ENCODE results near the gene RAB43. TPM values are rescaled to one million over a fixed set of nuclear protein-coding genes. Genes with fewer than 3 reads are reported as not detected.

Gene RAB43
- total RNA-seq, 1 experiment from 2014 or later = 22.4 TPM

DNA sequence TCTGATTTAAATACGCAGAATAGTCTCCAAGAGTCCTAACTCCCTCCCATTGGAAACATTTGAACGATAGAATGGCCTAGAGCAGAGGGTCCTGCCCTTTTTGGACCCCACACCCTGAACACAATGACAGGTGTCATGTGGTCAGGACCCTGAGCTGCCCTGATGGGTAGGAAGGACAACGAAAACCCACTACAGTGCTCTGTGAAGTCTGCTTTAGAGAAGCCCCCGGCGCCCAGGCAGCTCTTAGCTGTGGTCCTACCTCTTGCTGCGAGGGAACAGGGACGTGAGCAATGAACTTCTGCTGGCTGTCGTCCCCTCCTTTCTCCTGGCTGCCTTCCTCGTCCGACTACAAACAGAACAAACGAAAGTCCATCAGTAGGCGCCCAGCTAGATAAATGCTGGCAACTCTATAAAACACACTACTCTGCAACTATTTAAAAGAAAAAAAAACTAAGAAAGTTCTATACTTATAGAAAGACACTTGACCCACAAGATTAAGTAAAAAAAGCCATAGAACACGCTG lies 8.7 kb upstream of the RAB43 start:
- no TSS peak for BruUV-seq (replicated peaks)
- H4K20me1 ChIP-seq (ENCODE audit: low read length) = no peaks in the 10 kb centered on the region
- TF ChIP-seq EZH2phosphoT487 (IDR thresholded peaks at IDR 0.05; ENCODE audit: borderline replicate concordance, low read length) (no peak), EZH2 (IDR thresholded peaks at IDR 0.05; ENCODE audit: low read length, unreplicated experiment) (no peak)
- TF ChIP-seq, protein P1, sequence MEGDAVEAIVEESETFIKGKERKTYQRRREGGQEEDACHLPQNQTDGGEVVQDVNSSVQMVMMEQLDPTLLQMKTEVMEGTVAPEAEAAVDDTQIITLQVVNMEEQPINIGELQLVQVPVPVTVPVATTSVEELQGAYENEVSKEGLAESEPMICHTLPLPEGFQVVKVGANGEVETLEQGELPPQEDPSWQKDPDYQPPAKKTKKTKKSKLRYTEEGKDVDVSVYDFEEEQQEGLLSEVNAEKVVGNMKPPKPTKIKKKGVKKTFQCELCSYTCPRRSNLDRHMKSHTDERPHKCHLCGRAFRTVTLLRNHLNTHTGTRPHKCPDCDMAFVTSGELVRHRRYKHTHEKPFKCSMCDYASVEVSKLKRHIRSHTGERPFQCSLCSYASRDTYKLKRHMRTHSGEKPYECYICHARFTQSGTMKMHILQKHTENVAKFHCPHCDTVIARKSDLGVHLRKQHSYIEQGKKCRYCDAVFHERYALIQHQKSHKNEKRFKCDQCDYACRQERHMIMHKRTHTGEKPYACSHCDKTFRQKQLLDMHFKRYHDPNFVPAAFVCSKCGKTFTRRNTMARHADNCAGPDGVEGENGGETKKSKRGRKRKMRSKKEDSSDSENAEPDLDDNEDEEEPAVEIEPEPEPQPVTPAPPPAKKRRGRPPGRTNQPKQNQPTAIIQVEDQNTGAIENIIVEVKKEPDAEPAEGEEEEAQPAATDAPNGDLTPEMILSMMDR (conservative IDR thresholded peaks at IDR 0.05; ENCODE audit: low read depth, low read length) = no peak
- intact Hi-C loops (cut with micrococcal nuclease) = no loop called here
- no peaks in the 10 kb centered on the region for H3K79me2 ChIP-seq (ENCODE audit: low read length)
- no peak overlapping the region for H2AFZ ChIP-seq (ENCODE audit: low read length)
- H3F3A ChIP-seq (ENCODE audit: low read length, unreplicated experiment) = no peaks in the 10 kb centered on the region
- H3K27me3 ChIP-seq (ENCODE audit: low read length) = no peaks in the 10 kb centered on the region
- DNase-seq (no peak), ATAC-seq (no peak)
- no peak overlapping the region for H3K27ac ChIP-seq (ENCODE audit: low read length)
- H3K4me3 ChIP-seq (ENCODE audit: low read length) = no peak overlapping the region
- H3K9me2 ChIP-seq (replicated peaks; ENCODE audit: low read length) = no peaks in the 10 kb centered on the region
- CTCF ChIA-PET = no interaction called here
- POLR2A ChIA-PET (ENCODE audit: unreplicated experiment) = no interaction called here
- H3K9ac ChIP-seq (ENCODE audit: low read length) = no peak overlapping the region
- H3K36me3 ChIP-seq (ENCODE audit: low read depth, low read length) = peaks cover 17% of the 10 kb centered on the region; the same call in 1 of the 2 replicates
- no peaks in the 10 kb centered on the region for H3K4me1 ChIP-seq (ENCODE audit: insufficient read depth, low read length)
- H3K4me2 ChIP-seq (ENCODE audit: low read length) = no peak overlapping the region
- H3K9me3 ChIP-seq (ENCODE audit: low read length) = no peaks in the 10 kb centered on the region

DNA sequence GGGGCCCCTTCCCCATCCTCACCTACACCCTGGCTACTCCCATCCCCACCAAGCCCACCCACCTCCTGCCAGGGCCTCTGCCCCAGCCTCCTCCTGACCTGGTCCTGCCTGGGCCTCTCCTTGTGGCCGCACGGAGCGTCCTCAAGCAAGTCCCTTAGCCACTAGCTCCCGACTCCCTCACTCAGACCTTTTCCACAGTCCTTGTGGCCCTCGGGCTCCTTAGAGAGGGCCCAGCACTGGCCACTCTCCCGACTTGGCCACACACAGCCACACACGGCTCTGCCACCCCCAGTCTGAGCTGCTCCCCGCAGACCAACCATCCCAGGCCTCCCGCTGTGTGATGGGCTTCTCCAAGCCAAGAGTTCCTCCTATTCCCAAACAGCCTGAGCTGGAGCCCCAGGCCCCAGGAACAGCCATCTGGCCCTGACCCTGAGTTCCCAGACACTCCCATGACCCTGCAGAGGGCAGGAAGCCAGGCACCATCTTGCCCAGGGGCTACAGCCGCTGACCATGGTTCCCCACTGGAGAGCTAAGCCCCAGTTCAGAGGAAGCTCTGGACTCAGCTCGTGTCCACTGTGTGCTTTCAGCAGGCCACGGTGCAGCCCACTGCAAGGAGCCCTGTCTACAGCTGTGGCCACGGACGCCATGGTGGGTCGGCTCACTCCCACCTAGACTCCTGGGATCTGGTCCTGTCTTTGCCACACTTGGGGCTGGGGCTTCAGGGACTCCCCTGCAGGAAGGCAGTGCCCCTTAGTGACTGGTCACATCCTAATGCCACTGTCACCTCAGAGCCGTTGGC lies 7.0 kb upstream of the RAB43 start:
- intact Hi-C loops (cut with micrococcal nuclease) = no loop called here
- H3F3A ChIP-seq (ENCODE audit: low read length, unreplicated experiment) = no peaks in the 10 kb centered on the region
- no peaks in the 10 kb centered on the region for H3K9me2 ChIP-seq (replicated peaks; ENCODE audit: low read length)
- H3K27me3 ChIP-seq (ENCODE audit: low read length) = no peaks in the 10 kb centered on the region
- no peak overlapping the region for H3K4me2 ChIP-seq (ENCODE audit: low read length)
- H3K9ac ChIP-seq (ENCODE audit: low read length) = no peak overlapping the region
- ChIA-PET CTCF (no interaction called here), POLR2A (ENCODE audit: unreplicated experiment) (no interaction called here)
- no peak overlapping the region for H3K27ac ChIP-seq (ENCODE audit: low read length)
- H3K4me3 ChIP-seq (ENCODE audit: low read length) = no peak overlapping the region
- no peaks in the 10 kb centered on the region for H4K20me1 ChIP-seq (ENCODE audit: low read length)
- no peak overlapping the region for H2AFZ ChIP-seq (ENCODE audit: low read length)
- peaks cover 10% of the 10 kb centered on the region; the same call in 1 of the 2 replicates for H3K36me3 ChIP-seq (ENCODE audit: low read depth, low read length)
- TF ChIP-seq EZH2phosphoT487 (IDR thresholded peaks at IDR 0.05; ENCODE audit: borderline replicate concordance, low read length) (no peak), EZH2 (IDR thresholded peaks at IDR 0.05; ENCODE audit: low read length, unreplicated experiment) (no peak)
- TF ChIP-seq, protein P1 (conservative IDR thresholded peaks at IDR 0.05; ENCODE audit: low read depth, low read length) = no peak
- ATAC-seq = no peak
- H3K4me1 ChIP-seq (ENCODE audit: insufficient read depth, low read length) = no peaks in the 10 kb centered on the region
- DNase-seq = no peak
- no peaks in the 10 kb centered on the region for H3K9me3 ChIP-seq (ENCODE audit: low read length)
- no TSS peak for BruUV-seq (replicated peaks)
- no peaks in the 10 kb centered on the region for H3K79me2 ChIP-seq (ENCODE audit: low read length)

DNA sequence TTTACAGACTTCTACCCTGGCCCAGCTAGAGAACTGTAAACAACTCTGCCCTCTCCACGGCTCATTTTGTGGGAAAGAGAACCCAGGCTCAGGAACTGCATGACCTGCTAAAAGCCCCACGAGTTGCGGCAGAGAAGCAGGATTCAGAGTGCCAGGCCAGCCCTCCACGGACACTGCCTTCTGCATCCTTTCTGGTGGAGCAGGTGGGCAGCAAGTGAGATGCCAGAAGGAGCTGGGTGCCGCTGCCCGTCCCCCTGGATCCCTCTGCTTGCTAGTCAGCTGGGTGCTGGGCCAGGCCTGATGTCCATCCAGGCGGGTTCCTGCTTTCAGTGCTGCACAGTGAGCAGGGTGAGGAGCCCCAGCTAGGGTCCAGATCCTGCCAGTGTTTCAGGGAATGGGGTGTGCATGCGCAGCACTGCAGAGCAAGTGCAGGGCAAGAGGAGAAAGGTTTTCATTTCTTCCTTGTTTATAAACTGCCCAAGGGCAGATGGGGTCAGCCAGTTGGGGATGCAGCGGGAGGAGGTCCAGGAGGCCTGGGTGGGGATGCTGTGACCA lies 5.2 kb upstream of the RAB43 start:
- Histone ChIP-seq H2AFZ (ENCODE audit: low read length) (no peak overlapping the region), H3F3A (ENCODE audit: low read length, unreplicated experiment) (no peaks in the 10 kb centered on the region), H3K36me3 (ENCODE audit: low read depth, low read length) (peaks cover 10% of the 10 kb centered on the region; the same call in 1 of the 2 replicates), H3K9me2 (replicated peaks; ENCODE audit: low read length) (no peaks in the 10 kb centered on the region), H3K4me1 (ENCODE audit: insufficient read depth, low read length) (no peaks in the 10 kb centered on the region), H3K4me3 (ENCODE audit: low read length) (no peak overlapping the region), H4K20me1 (ENCODE audit: low read length) (no peaks in the 10 kb centered on the region), H3K4me2 (ENCODE audit: low read length) (no peak overlapping the region), H3K9me3 (ENCODE audit: low read length) (no peaks in the 10 kb centered on the region), H3K27ac (ENCODE audit: low read length) (no peak overlapping the region), H3K9ac (ENCODE audit: low read length) (no peak overlapping the region), H3K79me2 (ENCODE audit: low read length) (no peaks in the 10 kb centered on the region), H3K27me3 (ENCODE audit: low read length) (no peaks in the 10 kb centered on the region)
- DNase-seq (no peak), ATAC-seq (no peak)
- TF ChIP-seq EZH2phosphoT487 (IDR thresholded peaks at IDR 0.05; ENCODE audit: borderline replicate concordance, low read length) = no peak
- TF ChIP-seq EZH2 (IDR thresholded peaks at IDR 0.05; ENCODE audit: low read length, unreplicated experiment) = no peak
- TF ChIP-seq, protein P1 (conservative IDR thresholded peaks at IDR 0.05; ENCODE audit: low read depth, low read length) = no peak
- ChIA-PET CTCF (no interaction called here), POLR2A (ENCODE audit: unreplicated experiment) (no interaction called here)
- BruUV-seq (replicated peaks) = no TSS peak
- intact Hi-C loops (cut with micrococcal nuclease) = no loop called here

Measured in PC-3 (cell line).